Astrocyte (in vitro differentiated cells and primary cell): ENCODE measurements around the gene IPO11. TPM values are rescaled to one million over a fixed set of nuclear protein-coding genes. Genes with fewer than 3 reads are reported as not detected.

Experiments
- DNase-seq: peaks from one replicate; pipeline ENCODE4 v3.0.0-alpha.2; 2010; ENCODE audit warnings: low read depth
- FAIRE-seq: peaks from 2 replicates; lab custom pipeline; 2011; peaks lifted over from hg19 to GRCh38; lab: Jason Lieb, UNC
- H2AFZ ChIP-seq: 2 replicates; pipeline ENCODE4 v1.6.0; 2012; ENCODE audit warnings: low read depth, low read length, inconsistent platforms
- H3K27ac ChIP-seq: 2 replicates; pipeline ENCODE4 v1.5.1; 2011; ENCODE audit warnings: low read depth, low read length, inconsistent platforms
- H3K27me3 ChIP-seq: 2 replicates; pipeline ENCODE4 v1.6.0; 2011; ENCODE audit warnings: low read length, inconsistent platforms; ENCODE audit not compliant: insufficient read depth
- H3K36me3 ChIP-seq: 2 replicates; pipeline ENCODE4 v1.5.1; 2011; ENCODE audit warnings: low read length, inconsistent platforms; ENCODE audit not compliant: insufficient read depth
- H3K4me1 ChIP-seq: 2 replicates; pipeline ENCODE4 v1.5.1; 2011; ENCODE audit warnings: low read length, inconsistent platforms; ENCODE audit not compliant: insufficient read depth
- H3K4me2 ChIP-seq: 2 replicates; pipeline ENCODE4 v1.6.0; 2012; ENCODE audit warnings: low read length, inconsistent platforms
- H3K4me3 ChIP-seq: 2 replicates; pipeline ENCODE4 v1.5.1; 2011; ENCODE audit warnings: low read depth, mild to moderate bottlenecking, low read length, inconsistent platforms; ENCODE audit not compliant: insufficient read depth
- H3K79me2 ChIP-seq: 2 replicates; pipeline ENCODE4 v1.6.0; 2012; ENCODE audit warnings: mild to moderate bottlenecking, low read length, inconsistent platforms; ENCODE audit not compliant: insufficient read depth
- H3K9ac ChIP-seq: 2 replicates; pipeline ENCODE4 v1.6.0; 2012; ENCODE audit warnings: mild to moderate bottlenecking, low read length, inconsistent platforms
- H3K9me3 ChIP-seq: 2 replicates; pipeline ENCODE4 v1.5.1; 2012; ENCODE audit warnings: low read depth, mild to moderate bottlenecking, low read length, inconsistent platforms; ENCODE audit not compliant: insufficient read depth
- H4K20me1 ChIP-seq: 2 replicates; pipeline ENCODE4 v1.6.0; 2012; ENCODE audit warnings: low read length, inconsistent platforms; ENCODE audit not compliant: insufficient read depth
- H3K27ac Mint-ChIP-seq: one replicate; pipeline ENCODE4 v1.8.0; 2021; ENCODE audit warnings: mild to moderate bottlenecking, mixed read lengths; ENCODE audit not compliant: unreplicated experiment
- H3K27me3 Mint-ChIP-seq: one replicate; pipeline ENCODE4 v1.8.0; 2021; ENCODE audit warnings: low read depth, mixed read lengths; ENCODE audit not compliant: unreplicated experiment
- H3K36me3 Mint-ChIP-seq: one replicate; pipeline ENCODE4 v1.8.0; 2021; ENCODE audit warnings: low read depth, mixed read lengths; ENCODE audit not compliant: unreplicated experiment
- H3K4me1 Mint-ChIP-seq: one replicate; pipeline ENCODE4 v1.8.0; 2021; ENCODE audit warnings: low read depth, mixed read lengths; ENCODE audit not compliant: unreplicated experiment
- H3K4me3 Mint-ChIP-seq: one replicate; pipeline ENCODE4 v1.8.0; 2021; ENCODE audit warnings: mild to moderate bottlenecking, moderate library complexity, mixed read lengths; ENCODE audit not compliant: unreplicated experiment
- H3K9me3 Mint-ChIP-seq: one replicate; pipeline ENCODE4 v1.8.0; 2021; ENCODE audit warnings: mild to moderate bottlenecking, mixed read lengths; ENCODE audit not compliant: unreplicated experiment
- CTCF ChIP-seq: IDR thresholded peaks from 2 replicates; pipeline ENCODE4 v1.5.1; 2011; ENCODE audit warnings: low read depth, mild to moderate bottlenecking, inconsistent platforms, low read length, moderate library complexity; ENCODE audit not compliant: insufficient read depth
- EZH2 ChIP-seq: IDR thresholded peaks from 2 replicates; pipeline ENCODE4 v1.6.1; 2012; ENCODE audit warnings: mild to moderate bottlenecking, low read length, inconsistent platforms; ENCODE audit not compliant: insufficient read depth
- total RNA-seq: library from RNA; stranded (reverse); gene quantifications from 2 replicates; pipeline ENCODE4 v1.2.1, GENCODE V29; 2021

IPO11 gene
- total RNA-seq, 1 donor from 2014 or later: 31.7 TPM

- no peak for FAIRE-seq
Measured at GRCh38 chr5:62477801-62478200, 65.2 kb downstream of the IPO11 start.

DNA sequence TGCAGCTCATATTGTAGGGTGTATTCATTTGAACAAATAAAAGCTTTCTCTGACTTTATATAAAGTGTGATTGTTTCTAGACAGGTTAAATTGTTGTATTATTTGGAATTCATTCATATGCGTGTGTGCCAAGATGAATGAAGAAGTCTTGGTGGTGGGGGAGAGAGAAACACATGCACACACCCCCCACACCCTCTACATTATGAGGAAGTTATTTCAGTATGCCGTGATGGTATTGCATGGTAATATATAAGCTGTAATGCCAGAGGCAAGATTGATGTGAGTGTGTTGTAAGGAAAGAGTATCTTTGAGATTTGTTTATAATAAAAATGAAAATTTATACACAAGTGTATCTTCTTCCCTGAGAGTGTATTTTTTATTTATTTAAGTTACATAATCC lies 71.0 kb downstream of the IPO11 start:
- Mint-ChIP-seq H3K9me3 (peaks cover 9% of the 10 kb centered on the region), H3K27ac (no peak overlapping the region), H3K36me3 (peaks cover 15% of the 10 kb centered on the region), H3K4me3 (no peak overlapping the region), H3K27me3 (no peaks in the 10 kb centered on the region), H3K4me1 (peaks cover 4% of the 10 kb centered on the region)
- H3K4me2 ChIP-seq: no peak overlapping the region
- no peak overlapping the region for H3K4me3 ChIP-seq
- FAIRE-seq (no peak), DNase-seq (no peak)
- H3K27me3 ChIP-seq: no peaks in the 10 kb centered on the region
- no peaks in the 10 kb centered on the region for H3K4me1 ChIP-seq
- H2AFZ ChIP-seq: no peak overlapping the region
- no peaks in the 10 kb centered on the region for H3K79me2 ChIP-seq
- TF ChIP-seq EZH2 (no peak), CTCF (no peak)
- H4K20me1 ChIP-seq: no peaks in the 10 kb centered on the region
- H3K27ac ChIP-seq: no peak overlapping the region
- no peak overlapping the region for H3K9ac ChIP-seq
- H3K9me3 ChIP-seq: no peaks in the 10 kb centered on the region
- peaks cover 5% of the 10 kb centered on the region for H3K36me3 ChIP-seq

More at GRCh38 chr5:62477801-62478200, 65.2 kb downstream of the IPO11 start:
- H3K79me2 ChIP-seq: no peaks in the 10 kb centered on the region
- peak; percentile 27 for DNase-seq
- Mint-ChIP-seq H3K4me3 (no peak overlapping the region), H3K4me1 (peaks cover 19% of the 10 kb centered on the region), H3K36me3 (peaks cover 15% of the 10 kb centered on the region), H3K27ac (no peak overlapping the region), H3K27me3 (no peaks in the 10 kb centered on the region), H3K9me3 (peaks cover 9% of the 10 kb centered on the region)
- H3K9ac ChIP-seq: no peak overlapping the region
- TF ChIP-seq CTCF: no peak
- TF ChIP-seq EZH2: no peak
- no peaks in the 10 kb centered on the region for H3K9me3 ChIP-seq
- H3K4me1 ChIP-seq: peaks cover 18% of the 10 kb centered on the region
- no peak overlapping the region for H2AFZ ChIP-seq
- H4K20me1 ChIP-seq: no peaks in the 10 kb centered on the region
- H3K27ac ChIP-seq: peak overlapping the region; percentile 34
- H3K4me3 ChIP-seq: no peak overlapping the region
- no peak overlapping the region for H3K4me2 ChIP-seq
- no peaks in the 10 kb centered on the region for H3K36me3 ChIP-seq
- no peaks in the 10 kb centered on the region for H3K27me3 ChIP-seq

GRCh38 chr5:62486672-62487071 lies 74.1 kb downstream of the IPO11 start:
- H3K4me3 ChIP-seq: no peak overlapping the region
- no peak for TF ChIP-seq EZH2
- no peak for TF ChIP-seq CTCF
- H3K9me3 Mint-ChIP-seq: no peaks in the 10 kb centered on the region
- no peak overlapping the region for H3K27ac ChIP-seq
- FAIRE-seq (no peak), DNase-seq (no peak)
- H3K27ac Mint-ChIP-seq: no peak overlapping the region
- no peak overlapping the region for H2AFZ ChIP-seq
- H3K4me1 Mint-ChIP-seq: peaks cover 9% of the 10 kb centered on the region
- H3K9me3 ChIP-seq: no peaks in the 10 kb centered on the region
- H3K27me3 Mint-ChIP-seq: no peaks in the 10 kb centered on the region
- H3K36me3 Mint-ChIP-seq: peaks cover 6% of the 10 kb centered on the region
- H3K4me2 ChIP-seq: no peak overlapping the region
- no peaks in the 10 kb centered on the region for H3K27me3 ChIP-seq
- H3K9ac ChIP-seq: no peak overlapping the region
- H3K4me1 ChIP-seq: no peaks in the 10 kb centered on the region
- no peaks in the 10 kb centered on the region for H3K79me2 ChIP-seq
- H4K20me1 ChIP-seq: no peaks in the 10 kb centered on the region
- H3K36me3 ChIP-seq: peaks cover 9% of the 10 kb centered on the region
- H3K4me3 Mint-ChIP-seq: no peak overlapping the region
